IPS DF 4.7 (cell line): ENCODE data around the gene GMDS.

ENCODE experiments used
- DNase-seq: peaks from one replicate; pipeline ENCODE4 v3.0.0-alpha.2; 2013; ENCODE audit warnings: low spot score; ENCODE audit errors: extremely low read depth

Gene GMDS

GRCh38 chr6:1631251-1631650 is 614.2 kb downstream of the GMDS start:
- no peak for DNase-seq

GRCh38 chr6:1630771-1631217 is 614.6 kb downstream of the GMDS start:
- DNase-seq, result no peak

- no peak for DNase-seq
Measured at GRCh38 chr6:1630212-1630770, 615.1 kb downstream of the GMDS start.

- DNase-seq, result no peak
Measured at GRCh38 chr6:1629316-1629715, 616.1 kb downstream of the GMDS start.

GRCh38 chr6:1627827-1628560 is 617.4 kb downstream of the GMDS start:
- no peak for DNase-seq

- no peak for DNase-seq
Measured at GRCh38 chr6:1626481-1626880, 618.9 kb downstream of the GMDS start.

- DNase-seq, result no peak
Measured at GRCh38 chr6:1625794-1626435, 619.5 kb downstream of the GMDS start.

- no peak for DNase-seq
Measured at GRCh38 chr6:1624851-1625781, 620.3 kb downstream of the GMDS start.

- no peak for DNase-seq
Measured at GRCh38 chr6:1624058-1624850, 621.2 kb downstream of the GMDS start.

- DNase-seq, result no peak
Measured at GRCh38 chr6:1623769-1624057, 621.7 kb downstream of the GMDS start.

GRCh38 chr6:1622851-1623768 is 622.3 kb downstream of the GMDS start:
- DNase-seq, result no peak

- no peak for DNase-seq
Measured at GRCh38 chr6:1622220-1622850, 623.1 kb downstream of the GMDS start.

GRCh38 chr6:1621070-1621701 is 624.2 kb downstream of the GMDS start:
- no peak for DNase-seq

GRCh38 chr6:1620504-1621069 is 624.8 kb downstream of the GMDS start:
- DNase-seq, result no peak

GRCh38 chr6:1619673-1620503 is 625.5 kb downstream of the GMDS start:
- DNase-seq, result no peak

- no peak for DNase-seq
Measured at GRCh38 chr6:1619098-1619672, 626.2 kb downstream of the GMDS start.

- no peak for DNase-seq
Measured at GRCh38 chr6:1618311-1619097, 626.9 kb downstream of the GMDS start.
